PC-3 (cell line): ENCODE measurements around the gene JUNB. TPM values are rescaled to one million over a fixed set of nuclear protein-coding genes. Genes with fewer than 3 reads are reported as not detected.
"Not testable (repeated sequence)": the region's sequence is repeated elsewhere in the genome, so short reads cannot be mapped to it uniquely, and the experiment has no call there.

Source experiments
- ATAC-seq: fragments of 200-7000 bp; cut with Tn5 transposase; 2 replicates; pipeline ENCODE4 v1.9.1; 2020; ENCODE audit warnings: mild to moderate bottlenecking, moderate library complexity
- BruUV-seq: library from RNA; stranded (reverse); fragments of 400-500 nt; replicated peaks from 2 replicates; lab custom pipeline; 2021; lab: Mats Ljungman, UMichigan
- CTCF ChIA-PET: fragments of 300-600 bp; sonication (Branson Sonifier 250); formaldehyde crosslinking; loops from one replicate; lab custom pipeline; 2022; ENCODE audit warnings: antibody characterized with exemption; lab: Charles Lee
- POLR2A ChIA-PET: fragments of 300-600 bp; sonication (Branson Sonifier 250); formaldehyde crosslinking; loops from one replicate; lab custom pipeline; 2022; ENCODE audit warnings: antibody characterized with exemption; ENCODE audit not compliant: unreplicated experiment; lab: Charles Lee
- DNase-seq: peaks from one replicate; pipeline ENCODE4 v3.0.0-alpha.2; 2015
- H2AFZ ChIP-seq: fragments of 300-600 bp; sonication (generic); 2 replicates; pipeline ENCODE4 v1.6.0; 2016; ENCODE audit warnings: antibody characterized with exemption, low read length
- H3F3A ChIP-seq: fragments of 300-600 bp; sonication (generic); one replicate; pipeline ENCODE4 v1.6.0; 2017; ENCODE audit warnings: antibody characterized with exemption, low read length, control low read depth, mild to moderate bottlenecking; ENCODE audit not compliant: unreplicated experiment
- H3K27ac ChIP-seq: fragments of 300-600 bp; sonication (generic); 2 replicates; pipeline ENCODE4 v1.5.1; 2016; ENCODE audit warnings: mild to moderate bottlenecking, low read length
- H3K27me3 ChIP-seq: fragments of 300-600 bp; sonication (generic); 2 replicates; pipeline ENCODE4 v1.6.1; 2016; ENCODE audit warnings: low read length, mixed read lengths
- H3K36me3 ChIP-seq: fragments of 300-600 bp; sonication (generic); 2 replicates; pipeline ENCODE4 v1.6.1; 2016; ENCODE audit warnings: low read depth, mixed run types, low read length, mixed read lengths
- H3K4me1 ChIP-seq: fragments of 300-600 bp; sonication (generic); 2 replicates; pipeline ENCODE4 v1.5.1; 2016; ENCODE audit warnings: low read length; ENCODE audit not compliant: insufficient read depth
- H3K4me2 ChIP-seq: fragments of 300-600 bp; sonication (generic); 2 replicates; pipeline ENCODE4 v1.6.0; 2016; ENCODE audit warnings: low read length
- H3K4me3 ChIP-seq: fragments of 300-600 bp; sonication (generic); 2 replicates; pipeline ENCODE4 v1.5.1; 2016; ENCODE audit warnings: mild to moderate bottlenecking, low read length, mixed read lengths
- H3K79me2 ChIP-seq: fragments of 300-600 bp; sonication (generic); 2 replicates; pipeline ENCODE4 v1.6.1; 2017; ENCODE audit warnings: low read length, mixed read lengths
- H3K9ac ChIP-seq: fragments of 300-600 bp; sonication (generic); 2 replicates; pipeline ENCODE4 v1.6.0; 2016; ENCODE audit warnings: mild to moderate bottlenecking, low read length
- H3K9me2 ChIP-seq: fragments of 300-600 bp; sonication (generic); replicated peaks from 2 replicates; pipeline ENCODE4 v1.6.1; 2016; ENCODE audit warnings: mixed run types, low read length, mixed read lengths
- H3K9me3 ChIP-seq: fragments of 300-600 bp; sonication (generic); 2 replicates; pipeline ENCODE4 v1.6.1; 2016; ENCODE audit warnings: low read length, mixed read lengths
- H4K20me1 ChIP-seq: fragments of 300-600 bp; sonication (generic); 2 replicates; pipeline ENCODE4 v1.6.1; 2016; ENCODE audit warnings: low read length, mixed read lengths
- EZH2 ChIP-seq: fragments of 300-600 bp; sonication (generic); IDR thresholded peaks from one replicate; pipeline ENCODE4 v1.6.1; 2017; ENCODE audit warnings: antibody characterized with exemption, mild to moderate bottlenecking, low read length; ENCODE audit not compliant: unreplicated experiment
- EZH2phosphoT487 ChIP-seq: fragments of 300-600 bp; sonication (generic); IDR thresholded peaks from 2 replicates; pipeline ENCODE4 v1.6.1; 2018; ENCODE audit warnings: mild to moderate bottlenecking, antibody characterized with exemption, low read length, borderline replicate concordance
- intact Hi-C: fragments of 100-400 bp; cut with micrococcal nuclease; formaldehyde crosslinking; loops from 2 replicates; pipeline ENCODE4 v1.9.0; 2023
- total RNA-seq: library from RNA; depleted of rRNA; stranded (reverse); fragments of >200 nt; gene quantifications from 2 replicates; pipeline ENCODE4 v1.2.3, GENCODE V29; 2014
- TF ChIP-seq, protein P1 (sequence below): fragments of 300-600 bp; sonication (generic); conservative IDR thresholded peaks from 2 replicates; pipeline ENCODE4 v1.5.1; 2017; ENCODE audit warnings: antibody characterized with exemption, low read depth, mild to moderate bottlenecking, low read length

The JUNB gene
- total RNA-seq, 1 experiment from 2014 or later, result 343 TPM

DNA sequence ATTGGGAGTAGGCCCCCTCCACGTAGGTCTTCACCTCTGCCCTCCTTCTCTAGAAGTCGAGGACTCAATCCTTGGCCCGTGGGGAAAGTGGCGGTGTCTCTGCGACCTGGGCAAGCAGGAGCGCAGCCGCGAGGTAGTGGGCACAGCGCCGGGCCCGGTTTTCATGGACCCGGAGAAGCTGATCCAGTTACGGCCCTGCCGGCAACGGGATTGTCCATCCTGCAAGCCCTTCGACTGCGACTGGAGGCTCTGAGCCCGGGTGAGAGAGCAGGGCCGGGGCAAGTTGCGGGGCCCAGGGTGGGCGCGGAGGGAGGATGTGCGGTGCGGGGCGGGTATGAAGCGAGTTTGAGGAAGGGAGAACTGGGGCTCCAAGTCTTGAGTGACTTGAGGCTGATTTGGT lies 12.8 kb downstream of the JUNB start:
- no peaks in the 10 kb centered on the region for H3K9me3 ChIP-seq
- peaks cover 23% of the 10 kb centered on the region for H3K4me1 ChIP-seq
- ATAC-seq (no peak), DNase-seq (no peak)
- peaks cover 17% of the 10 kb centered on the region for H3K36me3 ChIP-seq
- no peaks in the 10 kb centered on the region for H3F3A ChIP-seq
- H3K4me3 ChIP-seq, result no peak overlapping the region
- intact Hi-C loops, result loop anchor here (5.0 kb wide), 1 partner anchor 33 kb away; the partner anchor contains the start of gene MAST1
- ChIA-PET CTCF (no interaction called here), POLR2A (no interaction called here)
- no TSS peak for BruUV-seq
- no peak overlapping the region for H3K27ac ChIP-seq
- no peak overlapping the region for H3K9ac ChIP-seq
- H4K20me1 ChIP-seq, result no peaks in the 10 kb centered on the region
- H3K79me2 ChIP-seq, result peaks cover 38% of the 10 kb centered on the region
- H3K4me2 ChIP-seq, result no peak overlapping the region
- no peak for TF ChIP-seq EZH2
- TF ChIP-seq, protein P1, sequence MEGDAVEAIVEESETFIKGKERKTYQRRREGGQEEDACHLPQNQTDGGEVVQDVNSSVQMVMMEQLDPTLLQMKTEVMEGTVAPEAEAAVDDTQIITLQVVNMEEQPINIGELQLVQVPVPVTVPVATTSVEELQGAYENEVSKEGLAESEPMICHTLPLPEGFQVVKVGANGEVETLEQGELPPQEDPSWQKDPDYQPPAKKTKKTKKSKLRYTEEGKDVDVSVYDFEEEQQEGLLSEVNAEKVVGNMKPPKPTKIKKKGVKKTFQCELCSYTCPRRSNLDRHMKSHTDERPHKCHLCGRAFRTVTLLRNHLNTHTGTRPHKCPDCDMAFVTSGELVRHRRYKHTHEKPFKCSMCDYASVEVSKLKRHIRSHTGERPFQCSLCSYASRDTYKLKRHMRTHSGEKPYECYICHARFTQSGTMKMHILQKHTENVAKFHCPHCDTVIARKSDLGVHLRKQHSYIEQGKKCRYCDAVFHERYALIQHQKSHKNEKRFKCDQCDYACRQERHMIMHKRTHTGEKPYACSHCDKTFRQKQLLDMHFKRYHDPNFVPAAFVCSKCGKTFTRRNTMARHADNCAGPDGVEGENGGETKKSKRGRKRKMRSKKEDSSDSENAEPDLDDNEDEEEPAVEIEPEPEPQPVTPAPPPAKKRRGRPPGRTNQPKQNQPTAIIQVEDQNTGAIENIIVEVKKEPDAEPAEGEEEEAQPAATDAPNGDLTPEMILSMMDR, result no peak
- TF ChIP-seq EZH2phosphoT487, result no peak
- no peaks in the 10 kb centered on the region for H3K9me2 ChIP-seq
- H3K27me3 ChIP-seq, result no peaks in the 10 kb centered on the region
- no peak overlapping the region for H2AFZ ChIP-seq

DNA sequence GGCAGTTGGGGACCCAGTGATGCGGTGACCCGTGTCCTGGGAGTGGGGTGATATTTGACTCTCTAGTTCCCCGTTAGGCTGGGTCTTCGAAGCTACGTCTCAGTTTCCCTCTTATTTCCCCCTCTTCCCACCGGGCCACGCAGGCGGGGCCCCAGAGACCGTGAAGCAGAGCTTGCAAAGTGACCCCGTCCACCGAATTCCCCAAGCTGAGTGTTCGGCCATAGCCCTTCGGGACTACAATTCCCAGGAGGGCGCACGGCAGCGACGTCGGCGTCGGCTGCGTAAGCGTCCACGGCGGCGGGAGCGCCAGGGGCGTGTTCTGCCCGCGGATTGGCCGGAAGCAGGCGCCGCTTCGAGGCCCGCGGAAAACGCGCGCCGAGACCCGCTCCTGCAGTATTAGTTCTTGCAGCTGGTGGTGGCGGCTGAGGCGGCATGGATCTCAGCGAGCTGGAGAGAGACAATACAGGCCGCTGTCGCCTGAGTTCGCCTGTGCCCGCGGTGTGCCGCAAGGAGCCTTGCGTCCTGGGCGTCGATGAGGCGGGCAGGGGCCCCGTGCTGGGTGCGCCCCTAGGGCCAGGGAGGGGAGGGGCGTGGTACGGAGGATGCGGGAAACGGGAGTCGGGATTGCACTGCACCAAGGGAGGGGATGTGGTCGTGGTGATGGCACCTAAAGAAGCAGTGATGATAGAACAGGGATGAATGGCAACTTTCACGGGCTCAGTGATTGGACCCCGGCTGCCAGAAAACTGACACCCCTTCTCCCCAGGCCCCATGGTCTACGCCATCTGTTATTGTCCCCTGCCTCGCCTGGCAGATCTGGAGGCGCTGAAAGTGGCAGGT lies 15.2 kb downstream of the JUNB start, which contains the start of gene RNASEH2A:
Gene RNASEH2A, plus strand, starts transcription at position 343 of the 840 bp plus-strand sequence. Its CDS starts 90 bp downstream, at position 433.
- intact Hi-C loops, result no loop called here
- Histone ChIP-seq H3F3A (no peaks in the 10 kb centered on the region), H3K9me3 (no peaks in the 10 kb centered on the region), H3K79me2 (peaks cover 17% of the 10 kb centered on the region), H3K27ac (no peak within 1 kb of the TSS; the same call in 1 of the 2 replicates), H3K9ac (peak within 1 kb of the TSS; percentile 87), H4K20me1 (no peaks in the 10 kb centered on the region), H3K4me2 (peak within 1 kb of the TSS; percentile 88), H2AFZ (peak within 1 kb of the TSS; percentile 92), H3K9me2 (no peaks in the 10 kb centered on the region), H3K4me3 (peak within 1 kb of the TSS; percentile 76), H3K36me3 (peaks cover 2% of the 10 kb centered on the region; the same call in 1 of the 2 replicates), H3K4me1 (peaks cover 17% of the 10 kb centered on the region), H3K27me3 (no peaks in the 10 kb centered on the region)
- TF ChIP-seq EZH2 (no peak), EZH2phosphoT487 (no peak)
- TF ChIP-seq, protein P1, result no peak
- peak; percentile 97 for DNase-seq
- ChIA-PET POLR2A (no interaction called here), CTCF (no interaction called here)
- ATAC-seq, result peak; percentile 88
- BruUV-seq, result TSS peak; percentile 70

DNA sequence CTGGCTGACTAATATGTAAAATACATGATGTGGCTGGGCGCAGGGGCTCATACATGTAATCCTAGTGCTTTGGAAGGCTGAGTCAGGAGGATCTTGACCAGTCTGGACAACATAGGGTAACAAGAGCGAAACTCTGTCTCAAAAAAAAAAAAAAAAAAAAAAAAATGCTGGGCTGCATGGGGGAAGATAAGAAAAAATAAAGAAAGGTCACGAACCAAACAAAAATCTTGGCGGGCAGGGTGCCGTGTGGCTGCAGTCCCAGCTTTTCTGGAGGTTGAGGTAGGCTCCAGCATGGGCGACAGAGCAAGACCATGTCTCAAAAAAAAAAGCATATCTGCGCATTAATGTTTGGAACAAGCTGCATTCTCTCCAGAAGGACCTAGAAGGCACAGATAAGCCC lies 23.8 kb downstream of the JUNB start:
- CTCF ChIA-PET, result no interaction called here
- no peak overlapping the region for H3K4me2 ChIP-seq
- H4K20me1 ChIP-seq, result no peaks in the 10 kb centered on the region
- no TSS peak for BruUV-seq
- ATAC-seq (no peak), DNase-seq (no peak)
- H3K27ac ChIP-seq, result no peak overlapping the region
- no peaks in the 10 kb centered on the region for H3K79me2 ChIP-seq
- POLR2A ChIA-PET, result no interaction called here
- no peaks in the 10 kb centered on the region for H3K4me1 ChIP-seq
- TF ChIP-seq EZH2phosphoT487, result no peak
- TF ChIP-seq EZH2, result no peak
- TF ChIP-seq, protein P1, result no peak
- intact Hi-C loops, result no loop called here
- H3K27me3 ChIP-seq, result no peaks in the 10 kb centered on the region
- H3K36me3 ChIP-seq, result peaks cover 6% of the 10 kb centered on the region; the same call in 1 of the 2 replicates
- H3K9me2 ChIP-seq, result no peaks in the 10 kb centered on the region
- no peaks in the 10 kb centered on the region for H3F3A ChIP-seq
- H3K4me3 ChIP-seq, result no peak overlapping the region
- no peak overlapping the region for H3K9ac ChIP-seq
- H2AFZ ChIP-seq, result no peak overlapping the region
- no peaks in the 10 kb centered on the region for H3K9me3 ChIP-seq

DNA sequence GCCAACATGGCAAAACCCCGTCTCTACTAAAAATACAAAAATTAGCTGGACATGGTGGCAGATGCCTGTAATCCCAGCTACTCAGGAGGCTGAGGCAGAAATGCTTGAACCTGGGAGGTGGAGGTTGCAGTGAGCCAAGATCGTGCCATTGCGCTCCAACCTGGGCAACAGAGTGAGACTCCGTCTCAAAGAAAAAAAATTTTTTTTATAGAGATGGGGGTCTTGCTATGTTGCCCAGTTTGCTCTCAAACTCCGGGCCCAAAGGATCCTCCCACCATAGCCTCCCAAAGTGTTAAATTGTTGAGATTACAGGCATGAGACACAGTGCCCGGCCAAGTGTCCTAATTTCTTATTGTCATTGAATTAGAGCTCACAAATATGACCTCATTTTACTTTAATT lies 25.9 kb downstream of the JUNB start:
- POLR2A ChIA-PET, H3K27ac ChIP-seq, H3K9ac ChIP-seq, H2AFZ ChIP-seq, intact Hi-C loops, DNase-seq, H3K4me3 ChIP-seq, ATAC-seq, H3K4me2 ChIP-seq, H3K9me2 ChIP-seq, H3K79me2 ChIP-seq, H4K20me1 ChIP-seq, H3K4me1 ChIP-seq, H3K27me3 ChIP-seq, H3K36me3 ChIP-seq, H3F3A ChIP-seq, CTCF ChIA-PET, H3K9me3 ChIP-seq, BruUV-seq: not testable (repeated sequence)
